ENCODE results near the gene SYF2.

- TF ChIP-seq REST (IDR thresholded peaks at IDR 0.05) (no peak), GATA3 (IDR thresholded peaks at IDR 0.05; ENCODE audit: borderline replicate concordance) (no peak), CTCF (IDR thresholded peaks at IDR 0.05) (no peak), MYC (IDR thresholded peaks at IDR 0.05; ENCODE audit: borderline replicate concordance, low read length) (no peak), MAX (IDR thresholded peaks at IDR 0.05) (no peak), BHLHE40 (IDR thresholded peaks at IDR 0.05; ENCODE audit: low read depth, low read length) (no peak), POLR2A (IDR thresholded peaks at IDR 0.05; ENCODE audit: low read length) (no peak)
Observed at GRCh38 chr1:25210728-25211127, 21.6 kb downstream of the SYF2 start.

All from A549 (cell line).